GM10847 (cell line): ENCODE data around the gene SDK2.
A peak's percentile ranks its signal among the peaks of the same experiment; 100 is the strongest.

Experiments used
- POLR2A ChIP-seq: IDR thresholded peaks from 2 replicates; pipeline ENCODE4 v1.6.1; 2011; ENCODE audit not compliant: insufficient read length; ENCODE audit errors: extremely low read depth

The SDK2 gene

DNA sequence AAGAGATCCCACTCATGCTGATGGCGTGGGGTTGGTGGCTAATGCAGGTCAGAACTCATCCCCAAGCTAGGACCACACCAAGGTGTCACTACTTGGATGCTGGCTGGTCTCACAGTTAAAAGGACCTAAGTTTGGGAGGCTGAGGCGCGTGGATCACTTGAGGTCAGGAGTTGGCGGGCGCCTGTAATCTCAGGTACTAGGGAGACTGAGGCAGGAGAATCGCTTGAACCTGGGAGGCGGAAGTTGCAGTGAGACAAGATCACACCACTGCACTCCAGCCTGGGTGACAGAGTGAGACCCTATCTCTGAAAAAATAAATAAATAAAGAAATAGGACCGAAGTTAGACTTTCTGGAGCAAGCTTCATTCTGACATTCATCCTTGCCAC lies 325.8 kb downstream of the SDK2 start:
- TF ChIP-seq POLR2A, result no peak

DNA sequence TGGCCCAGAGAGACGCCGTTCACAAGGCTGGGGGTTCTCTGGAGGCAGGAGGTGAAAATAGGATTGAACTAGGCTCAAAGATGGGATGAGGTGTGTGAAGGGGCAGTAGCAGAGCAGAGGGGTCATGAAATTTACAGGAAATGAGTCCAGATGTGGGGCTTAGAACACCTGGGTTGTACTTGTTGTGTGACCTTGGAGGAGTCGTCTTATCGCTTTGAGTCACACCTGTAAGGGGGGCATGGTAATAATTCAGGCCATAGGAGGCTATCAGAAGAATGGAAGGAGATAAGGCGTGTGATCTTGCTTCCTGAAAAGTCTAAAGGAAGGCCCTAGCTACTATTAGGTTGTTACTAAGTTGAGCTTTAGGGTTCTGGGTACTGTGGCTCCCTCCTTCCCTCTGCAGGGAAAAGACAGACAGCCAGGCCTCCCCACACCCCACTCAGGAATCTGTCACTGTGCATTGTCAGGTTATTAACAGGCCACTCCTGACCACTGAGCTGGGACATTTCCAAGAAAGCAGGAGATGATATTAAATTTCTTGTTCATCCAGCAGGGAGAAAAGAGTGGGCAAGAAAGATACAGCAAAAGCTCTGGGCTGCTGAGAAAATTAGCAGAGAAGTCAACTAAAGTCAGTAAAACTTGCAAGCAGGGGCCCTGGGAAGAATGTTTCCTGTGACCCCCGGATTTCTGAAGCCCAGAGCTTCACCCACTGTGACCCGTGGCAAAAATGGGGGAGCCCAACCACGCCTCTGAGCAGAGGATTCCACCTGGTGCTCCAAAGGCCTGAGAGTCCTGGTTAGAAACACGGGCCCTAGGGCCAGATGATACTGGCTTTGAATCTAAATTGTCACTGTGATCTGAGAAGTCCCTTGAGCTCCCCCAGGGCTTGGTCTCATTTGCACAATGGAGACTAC lies 326.5 kb downstream of the SDK2 start:
- TF ChIP-seq POLR2A, result no peak

GRCh38 chr17:73316919-73317505 lies 327.2 kb downstream of the SDK2 start:
- no peak for TF ChIP-seq POLR2A

DNA sequence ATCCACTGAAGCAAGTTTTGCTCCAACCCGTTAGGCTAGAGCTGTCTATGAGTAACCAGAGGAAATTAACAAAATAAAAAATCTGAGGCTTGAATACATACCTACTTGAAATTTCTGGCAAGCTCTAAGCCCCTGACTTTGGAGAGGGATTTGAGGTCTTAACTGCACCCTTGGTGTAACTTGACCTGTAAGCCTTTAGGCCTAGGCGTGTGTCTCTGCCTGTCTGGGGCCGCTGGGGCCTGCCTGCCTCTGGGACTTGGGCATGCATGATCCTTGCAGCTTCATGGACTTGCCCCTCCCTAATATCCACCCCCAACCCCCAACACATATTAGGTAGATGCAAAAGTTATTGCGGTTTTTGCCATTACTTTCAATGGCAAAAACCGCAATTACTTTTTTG lies 328.8 kb downstream of the SDK2 start:
- TF ChIP-seq POLR2A, result no peak

DNA sequence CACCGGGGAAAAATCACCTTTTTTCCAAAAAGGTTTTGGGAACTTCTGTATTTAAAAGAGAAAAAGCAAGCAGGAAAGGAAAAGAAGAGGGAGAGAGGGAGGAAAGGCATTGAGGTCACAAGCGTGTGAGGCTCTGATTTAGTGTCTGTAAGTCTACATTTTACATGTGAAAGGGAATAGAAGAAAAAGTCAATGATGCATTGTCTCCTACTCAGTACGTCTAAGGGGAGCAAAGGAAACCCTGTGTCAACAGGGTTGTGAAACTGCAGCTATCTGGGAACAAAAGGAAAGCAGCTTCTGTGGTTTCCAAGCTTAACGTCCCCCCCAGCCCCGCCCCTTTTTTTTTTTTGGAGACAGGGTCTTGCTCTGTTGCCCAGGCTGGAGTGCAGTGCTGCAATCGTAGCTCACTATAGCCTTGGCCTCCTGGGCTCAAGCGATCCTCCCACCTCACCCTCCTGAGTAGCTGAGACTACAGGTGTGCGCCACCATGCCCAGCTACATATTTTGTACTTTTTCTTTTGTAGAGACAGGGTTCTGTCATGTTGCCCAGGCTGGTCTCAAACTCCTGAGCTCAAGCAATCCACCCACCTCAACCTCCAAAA lies 330.6 kb downstream of the SDK2 start:
- TF ChIP-seq POLR2A, result no peak

GRCh38 chr17:73311781-73312641 lies 332.2 kb downstream of the SDK2 start, which contains the start of gene CDC42EP4:
CDC42EP4 (minus strand) TSS chr17:73312001; CDS start chr17:73286500, 25,501 bp downstream.
- TF ChIP-seq POLR2A, result peak; percentile 50

DNA sequence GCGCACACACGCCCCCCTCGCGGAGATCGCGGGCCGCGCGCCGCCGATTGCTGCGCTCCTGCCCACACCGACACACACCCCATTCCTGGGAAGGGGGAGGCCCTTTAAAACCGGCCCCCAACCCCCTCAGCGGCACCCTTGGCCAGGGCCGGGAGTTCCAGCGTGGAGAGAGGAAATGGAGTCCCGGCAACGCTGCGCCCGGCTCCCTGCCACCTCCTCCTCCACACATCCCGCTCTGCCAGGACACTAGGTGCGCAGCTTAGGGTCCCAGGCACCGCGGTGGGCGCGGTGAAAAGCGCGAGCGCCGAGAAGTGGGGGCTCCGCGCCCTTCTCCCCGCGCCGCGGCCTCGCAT lies 332.8 kb downstream of the SDK2 start:
- TF ChIP-seq POLR2A, result no peak

DNA sequence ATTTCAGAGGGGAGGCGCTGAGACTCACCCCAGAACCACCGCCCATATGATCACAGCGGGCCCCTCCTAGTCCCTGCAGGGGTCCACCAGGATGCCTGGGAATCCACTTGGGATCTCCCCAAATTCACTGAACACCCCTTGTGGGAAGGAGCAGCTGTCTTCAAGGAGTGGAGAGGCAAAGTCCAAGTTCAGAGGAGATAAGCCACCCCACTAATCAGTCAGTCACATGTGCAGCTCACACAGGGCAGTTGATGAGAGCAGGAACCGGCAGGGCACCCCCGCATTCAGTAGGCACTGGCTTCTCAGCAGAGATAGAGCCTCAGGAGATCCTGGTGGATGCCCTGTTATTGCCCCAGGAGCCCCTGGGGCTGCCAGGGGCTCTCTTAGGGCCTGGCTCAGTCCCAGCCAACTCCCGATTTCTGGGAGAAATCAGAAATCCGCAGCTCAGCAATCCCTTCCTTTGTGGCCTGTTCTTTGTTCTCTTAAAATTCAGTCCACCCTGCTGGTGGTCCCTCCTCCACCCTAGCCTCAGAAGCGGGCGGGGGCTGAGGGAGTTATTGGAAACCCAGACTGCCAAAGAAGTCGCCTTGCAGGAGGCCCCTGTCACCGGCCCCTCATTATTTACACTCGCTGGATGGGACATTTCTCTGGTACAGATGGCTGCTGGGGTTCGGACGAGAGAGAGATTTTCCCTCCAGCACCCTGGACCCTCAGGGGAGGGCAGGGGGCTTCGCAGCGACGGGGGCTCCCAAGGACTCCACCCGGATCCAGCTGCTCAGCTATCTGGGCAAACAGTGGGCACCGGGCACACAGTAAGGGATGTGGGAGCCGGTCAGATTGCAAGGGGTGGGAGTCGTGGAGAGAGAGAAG lies 334.3 kb downstream of the SDK2 start:
- no peak for TF ChIP-seq POLR2A

DNA sequence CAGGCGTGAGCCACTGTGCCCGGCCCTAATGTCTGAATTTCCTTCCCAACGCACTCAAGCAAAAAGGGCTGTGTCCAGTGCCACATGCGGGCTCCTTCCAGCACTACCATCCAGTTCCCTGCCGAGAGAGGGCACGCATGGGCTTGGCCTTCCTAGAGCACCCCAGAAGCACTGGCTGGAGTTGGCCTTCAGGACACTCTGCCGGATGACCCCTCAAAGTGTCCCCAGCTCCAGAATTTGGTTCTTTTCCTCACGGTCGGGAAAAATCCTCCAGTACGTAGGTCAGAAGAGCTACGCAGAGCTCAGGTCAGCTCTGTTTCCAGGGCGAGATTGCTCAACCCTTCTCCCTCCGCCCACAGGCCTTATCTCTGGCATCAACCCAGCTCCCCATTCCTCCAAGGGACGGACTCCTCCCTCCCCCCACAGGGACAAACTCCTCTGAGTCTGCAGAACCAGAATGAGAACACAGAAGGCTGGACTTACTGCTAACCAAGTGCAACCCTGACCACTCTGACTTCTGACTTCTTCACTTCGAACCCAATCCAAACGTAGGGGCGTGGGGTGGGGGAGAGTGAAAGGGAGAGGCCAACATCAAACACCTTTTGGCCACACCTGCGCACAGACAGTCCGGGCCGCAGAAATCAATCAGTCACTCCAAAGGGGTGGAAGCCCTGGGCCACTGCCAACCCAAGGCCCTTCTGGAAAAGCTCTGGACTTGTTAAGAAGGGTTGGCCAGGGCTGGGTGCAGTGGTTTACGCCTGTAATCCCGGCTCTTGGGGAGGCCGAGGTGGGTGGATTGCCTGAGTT lies 336.0 kb downstream of the SDK2 start:
- no peak for TF ChIP-seq POLR2A

- TF ChIP-seq POLR2A, result no peak
These were observed 337.1 kb downstream of the SDK2 start for GRCh38 chr17:73307130-73307529.

GRCh38 chr17:73305845-73306836 lies 338.1 kb downstream of the SDK2 start:
- no peak for TF ChIP-seq POLR2A
